ENCODE data around the gene ROR2.

Gene ROR2

DNA sequence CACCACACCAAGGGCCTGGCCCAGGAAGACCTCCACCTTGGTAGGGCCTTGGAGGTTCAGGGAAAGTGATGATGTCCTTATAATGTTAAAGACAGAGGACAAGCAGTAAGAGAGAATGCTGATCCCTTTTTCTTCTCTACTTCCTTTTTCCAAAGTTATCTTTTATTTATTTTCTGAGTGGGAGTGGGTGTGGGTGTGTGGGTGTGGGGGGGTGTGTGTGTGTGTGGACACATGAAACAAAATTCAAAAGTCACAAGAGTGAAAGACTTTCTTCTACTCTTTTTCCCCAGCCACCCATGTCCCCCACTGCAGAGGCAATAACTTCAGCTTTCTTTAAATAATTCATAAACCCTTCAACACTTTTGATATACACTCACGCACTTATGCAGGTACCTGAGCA is 70.8 kb downstream of the ROR2 start:
- DNase-seq (ENCODE audit: low read depth in 2 of 2): no peak

DNA sequence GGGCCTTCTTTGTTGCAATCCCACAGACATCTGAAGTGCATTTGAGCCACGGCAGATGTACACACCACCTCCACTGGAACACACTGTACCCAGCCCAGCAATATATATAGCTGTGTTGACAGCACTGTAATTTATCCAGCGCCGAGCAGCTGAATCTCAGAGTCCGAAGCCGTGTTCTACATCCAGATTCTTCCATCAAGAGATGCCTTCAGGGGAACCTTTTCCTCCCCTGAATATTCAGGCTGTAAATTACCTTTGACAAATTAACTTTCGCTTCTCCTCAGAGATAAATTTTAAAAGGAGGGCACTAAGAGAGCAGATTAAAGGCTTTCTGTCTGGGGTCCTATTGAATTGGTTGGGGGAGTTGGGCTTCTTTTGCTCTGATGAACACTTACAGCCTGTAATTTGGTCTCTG is 76.4 kb downstream of the ROR2 start:
- no peak for DNase-seq (ENCODE audit: low read depth in 2 of 2)

GRCh38 chr9:91868732-91869391 is 81.2 kb downstream of the ROR2 start:
- no peak for DNase-seq (ENCODE audit: low read depth in 2 of 2)

DNA sequence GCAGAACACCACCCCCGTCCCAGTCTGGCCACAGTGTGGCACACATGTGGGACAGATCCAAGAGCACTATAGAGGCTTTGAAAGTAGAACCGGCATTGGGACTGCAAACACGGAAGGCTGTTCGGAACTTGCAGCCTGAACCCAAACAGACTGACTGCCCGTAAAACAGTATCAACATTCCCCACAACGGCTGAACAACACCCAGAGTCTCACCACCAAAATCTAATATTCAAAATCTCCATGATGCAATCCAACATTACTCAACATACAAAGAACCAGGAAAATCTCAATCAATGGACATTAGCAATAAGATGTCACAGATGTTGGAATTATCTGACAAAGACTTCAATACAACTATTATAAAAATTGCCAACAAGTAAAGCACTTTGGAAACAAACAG is 82.3 kb downstream of the ROR2 start:
- no peak for DNase-seq (ENCODE audit: low read depth in 2 of 2)

DNA sequence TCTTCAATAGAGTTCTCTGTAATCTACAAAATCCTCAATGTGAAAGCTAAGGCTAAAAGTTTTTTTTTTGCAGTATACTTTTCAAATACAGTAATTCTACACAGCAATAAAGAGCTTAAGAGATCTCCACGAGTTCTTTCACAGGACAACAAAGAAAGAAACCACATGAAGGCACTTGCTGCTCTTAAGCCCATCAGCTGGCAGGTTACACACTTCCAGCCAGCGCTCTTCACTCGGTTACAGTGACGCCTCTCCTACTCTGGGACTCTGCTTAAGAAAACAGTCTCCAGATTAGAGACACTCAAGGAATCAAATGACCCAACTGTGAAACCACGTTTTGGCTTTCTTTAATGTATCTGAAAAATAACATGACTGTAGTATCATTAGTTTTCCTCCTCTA is 85.0 kb downstream of the ROR2 start:
- no peak for DNase-seq (ENCODE audit: low read depth in 2 of 2)

DNA sequence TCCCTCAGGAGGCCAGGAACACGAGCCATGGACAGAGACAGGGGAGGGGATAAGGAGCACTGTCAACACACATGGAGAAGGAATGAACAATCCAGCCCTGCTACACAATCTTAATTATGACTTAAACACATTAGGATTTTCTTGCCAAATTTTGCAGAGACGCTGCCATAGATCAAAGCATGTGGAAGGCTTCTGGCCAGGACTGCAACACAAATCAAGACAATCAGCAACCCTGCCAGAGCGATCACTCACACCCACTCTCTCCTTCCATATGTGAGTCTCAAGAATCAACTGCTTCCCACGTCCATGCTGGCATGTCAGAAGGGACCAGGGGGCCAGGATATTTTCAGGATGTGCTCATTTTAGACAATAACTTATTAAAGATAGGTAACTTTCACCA is 85.6 kb downstream of the ROR2 start:
- no peak for DNase-seq (ENCODE audit: low read depth in 2 of 2)

GRCh38 chr9:91863469-91863868 is 86.6 kb downstream of the ROR2 start:
- no peak for DNase-seq (ENCODE audit: low read depth in 2 of 2)

- DNase-seq (ENCODE audit: low read depth in 2 of 2): no peak
These were observed 91.6 kb downstream of the ROR2 start for GRCh38 chr9:91858213-91859030.

GRCh38 chr9:91857291-91858212 is 92.5 kb downstream of the ROR2 start:
- DNase-seq (ENCODE audit: low read depth in 2 of 2): no peak

DNA sequence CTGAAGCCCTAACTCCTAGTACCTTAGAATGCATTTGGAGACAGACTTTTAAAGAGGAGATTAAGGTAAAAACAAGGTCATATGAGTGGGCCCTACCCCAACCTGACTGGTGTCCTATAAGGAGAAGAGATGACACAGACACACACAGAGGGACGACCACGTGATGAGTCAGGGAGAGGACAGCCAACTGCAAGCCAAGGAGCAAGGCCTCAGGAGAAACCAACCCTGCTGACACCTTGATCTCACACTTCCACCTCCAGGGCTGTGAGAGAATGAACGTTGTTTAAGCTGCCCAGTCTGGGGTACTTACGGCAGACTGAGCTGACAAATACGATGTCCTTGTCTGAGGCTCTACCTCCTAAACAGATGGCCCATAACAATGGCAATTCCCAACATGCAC is 93.6 kb downstream of the ROR2 start:
- DNase-seq (ENCODE audit: low read depth in 2 of 2): no peak

GRCh38 chr9:91855196-91855595 is 94.8 kb downstream of the ROR2 start:
- DNase-seq (ENCODE audit: low read depth in 2 of 2): no peak

DNA sequence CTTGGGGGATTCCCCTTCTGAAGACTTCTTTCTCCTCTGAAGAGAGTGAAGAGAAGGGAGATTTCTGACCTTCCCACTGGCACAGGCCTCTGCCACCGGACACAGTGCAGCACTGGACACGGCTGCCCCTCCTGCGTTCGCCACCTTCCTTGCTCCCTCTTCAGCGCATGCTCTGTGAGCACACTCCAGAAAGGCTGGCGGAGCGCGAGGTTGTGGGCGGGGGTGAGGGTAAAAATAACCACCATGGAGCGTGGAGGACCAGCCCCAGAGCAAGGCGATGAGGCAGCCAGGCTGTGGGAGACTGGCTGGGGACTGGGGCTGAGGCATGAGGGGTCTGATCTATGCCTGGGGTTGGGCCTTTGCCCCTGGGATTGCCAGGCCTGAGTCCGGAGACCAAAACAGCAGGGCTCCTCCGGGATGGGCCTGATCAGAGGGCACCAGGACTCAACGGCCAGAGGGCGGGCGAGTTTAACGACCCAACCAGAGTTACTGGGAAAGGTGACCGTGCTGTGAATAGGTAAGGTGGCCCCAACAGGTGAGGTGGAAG is 97.2 kb downstream of the ROR2 start:
- no peak for DNase-seq (ENCODE audit: low read depth in 2 of 2)

DNA sequence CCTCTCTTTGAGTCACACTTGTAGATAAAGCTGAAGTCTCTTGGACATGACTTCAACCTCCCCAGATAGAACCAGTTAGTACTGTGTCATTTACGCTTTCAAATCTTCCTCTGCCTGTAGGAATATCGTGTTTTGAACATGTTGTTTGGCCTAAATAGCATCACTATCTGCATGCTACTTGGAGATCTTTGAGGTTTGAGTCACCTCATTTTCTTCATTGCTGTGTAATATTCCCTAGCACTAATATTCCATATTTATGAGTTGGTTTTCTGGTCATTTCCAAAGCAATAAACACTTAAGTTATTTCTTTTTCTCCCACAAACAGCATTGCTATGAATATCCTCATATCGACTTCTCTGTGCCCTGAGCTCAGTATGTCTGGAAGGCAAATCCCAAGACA is 100.3 kb downstream of the ROR2 start:
- DNase-seq (ENCODE audit: low read depth in 2 of 2): no peak

DNA sequence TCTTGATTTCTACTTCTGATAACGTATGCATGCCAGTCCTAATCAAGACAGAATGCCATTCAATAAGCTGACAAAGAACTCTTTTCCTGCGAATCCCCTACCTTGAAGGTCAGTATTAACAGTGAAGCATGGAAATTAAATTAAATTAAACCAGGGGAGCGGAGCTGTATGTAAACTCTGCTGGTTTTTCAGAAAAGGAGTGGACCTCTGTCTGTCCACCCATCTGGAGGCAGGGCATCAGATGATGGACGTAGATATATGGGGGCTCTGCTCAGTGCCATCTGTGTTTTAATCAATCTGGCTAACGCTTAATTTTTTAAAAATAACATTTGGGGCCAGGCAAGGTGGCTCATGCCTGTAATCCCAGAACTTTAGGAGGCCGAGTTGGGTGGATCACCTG is 101.9 kb downstream of the ROR2 start:
- no peak for DNase-seq (ENCODE audit: low read depth in 2 of 2)

DNA sequence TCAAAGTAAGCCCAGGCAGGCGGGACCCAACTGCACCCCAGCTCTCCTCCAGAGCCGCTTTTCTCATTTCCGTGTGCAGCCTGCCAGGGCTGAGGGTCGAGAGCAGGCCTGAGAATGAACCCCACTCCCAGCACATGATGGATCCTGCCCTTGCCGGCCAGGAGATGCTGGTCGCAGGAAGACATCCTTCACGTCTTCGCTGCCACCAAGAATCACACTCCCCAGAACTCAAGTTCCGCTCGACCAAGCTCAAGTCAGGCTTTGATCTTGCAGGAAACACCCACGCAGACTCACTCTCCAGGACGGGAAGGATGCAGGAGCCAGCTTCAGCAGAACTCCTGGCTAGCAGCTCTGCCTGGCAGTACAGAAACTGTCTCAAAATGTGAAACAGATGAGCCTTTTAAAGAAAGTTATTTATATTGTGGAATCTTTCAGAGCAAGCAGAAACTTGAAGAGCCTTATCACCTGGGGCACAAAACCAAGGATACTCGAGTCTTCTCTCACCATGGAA is 102.4 kb downstream of the ROR2 start:
- DNase-seq (ENCODE audit: low read depth in 2 of 2): no peak

DNA sequence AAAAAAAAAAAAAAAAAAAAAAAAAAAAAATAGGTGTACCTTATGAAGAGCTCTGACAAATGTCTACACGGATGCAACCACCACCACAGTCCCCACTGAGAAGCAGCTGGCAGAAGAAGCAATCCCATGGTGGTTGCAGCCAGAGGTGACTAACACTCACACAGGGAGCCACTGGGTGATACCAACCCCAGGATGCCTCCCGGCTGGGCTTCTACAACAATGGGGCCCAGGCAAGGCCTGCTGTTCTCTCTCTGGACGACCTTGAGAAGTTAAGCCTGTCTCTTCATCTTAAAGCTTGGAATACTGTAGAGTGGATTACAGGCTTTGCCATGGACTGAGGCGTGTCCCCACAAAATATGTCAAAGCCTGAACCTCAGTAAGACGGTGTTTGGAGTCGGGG is 104.1 kb downstream of the ROR2 start:
- DNase-seq (ENCODE audit: low read depth in 2 of 2): no peak

DNA sequence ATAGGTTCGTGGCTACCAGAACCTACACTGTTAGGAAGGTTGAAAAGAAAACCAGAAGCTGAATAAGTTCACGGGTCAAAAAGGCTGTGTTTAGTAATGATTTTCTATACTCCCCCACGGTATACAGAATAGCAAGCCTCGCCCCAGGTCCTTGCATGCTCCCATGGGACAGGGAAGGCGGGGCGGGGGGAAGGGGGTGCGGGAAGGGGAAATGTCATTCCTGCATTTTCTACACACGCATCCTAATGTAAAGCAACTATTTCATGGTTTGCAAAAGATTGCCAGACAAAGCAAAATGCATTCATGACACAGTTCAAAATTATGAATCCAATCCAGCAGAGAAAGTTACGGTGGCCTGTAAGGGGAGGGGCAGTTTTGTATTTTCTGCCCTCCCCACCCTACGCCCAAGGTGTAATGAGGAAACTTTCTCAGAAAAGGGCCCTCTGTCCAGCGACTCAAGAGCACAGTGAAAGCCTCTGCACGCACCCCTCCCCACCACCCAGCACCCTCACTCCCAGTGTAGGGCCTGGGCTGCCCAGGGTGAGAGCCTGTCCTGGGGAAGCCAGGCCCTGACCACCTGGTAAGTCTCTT is 105.2 kb downstream of the ROR2 start:
- no peak for DNase-seq (ENCODE audit: low read depth in 2 of 2)

- no peak for DNase-seq (ENCODE audit: low read depth in 2 of 2)
These were observed 105.8 kb downstream of the ROR2 start for GRCh38 chr9:91844190-91844589.

- DNase-seq (ENCODE audit: low read depth in 2 of 2): no peak
These were observed 106.3 kb downstream of the ROR2 start for GRCh38 chr9:91843623-91844148.

- no peak for DNase-seq (ENCODE audit: low read depth in 2 of 2)
These were observed 106.9 kb downstream of the ROR2 start for GRCh38 chr9:91843093-91843492.

GRCh38 chr9:91842358-91843049 is 107.5 kb downstream of the ROR2 start:
- DNase-seq (ENCODE audit: low read depth in 2 of 2): no peak

Measured in stimulated activated CD4-positive, alpha-beta T cell treated with anti-CD3 and anti-CD28 coated beads, Interleukin-4, amount 100 ng/mL, for 48 hours (primary cell).